HG03565 (cell line): ENCODE results near the gene AASDHPPT.

Experiments
- ATAC-seq: cut with Tn5 transposase; IDR thresholded peaks from one replicate; pipeline ENCODE4 v1.9.1; 2021; ENCODE audit warnings: mild to moderate bottlenecking, moderate library complexity; ENCODE audit not compliant: unreplicated experiment

Gene AASDHPPT

GRCh38 chr11:106086135-106086534, 8.7 kb downstream of the AASDHPPT start:
- ATAC-seq: no peak

GRCh38 chr11:106086850-106087249, 9.4 kb downstream of the AASDHPPT start:
- ATAC-seq: no peak

- no peak for ATAC-seq
Measured at GRCh38 chr11:106087815-106088435, 10.5 kb downstream of the AASDHPPT start.

GRCh38 chr11:106088896-106089295, 11.4 kb downstream of the AASDHPPT start:
- no peak for ATAC-seq

- peak; percentile 99 for ATAC-seq
Measured at GRCh38 chr11:106091480-106092123, 14.1 kb downstream of the AASDHPPT start.

- peak; percentile 25 for ATAC-seq
Measured at GRCh38 chr11:106092446-106092845, 15.0 kb downstream of the AASDHPPT start.

GRCh38 chr11:106098893-106099553, 21.6 kb downstream of the AASDHPPT start:
- ATAC-seq: no peak

GRCh38 chr11:106101370-106101769, 23.9 kb downstream of the AASDHPPT start:
- ATAC-seq: no peak

- ATAC-seq: no peak
Measured at GRCh38 chr11:106101819-106102218, 24.4 kb downstream of the AASDHPPT start.

GRCh38 chr11:106105986-106106385, 28.5 kb downstream of the AASDHPPT start:
- no peak for ATAC-seq

- ATAC-seq: no peak
Measured at GRCh38 chr11:106121570-106122320, 44.3 kb downstream of the AASDHPPT start.

GRCh38 chr11:106127604-106128003, 50.1 kb downstream of the AASDHPPT start:
- ATAC-seq: no peak

- no peak for ATAC-seq
Measured at GRCh38 chr11:106128740-106129139, 51.3 kb downstream of the AASDHPPT start.

- ATAC-seq: no peak
Measured at GRCh38 chr11:106131998-106132397, 54.5 kb downstream of the AASDHPPT start.

GRCh38 chr11:106132582-106133354, 55.3 kb downstream of the AASDHPPT start:
- no peak for ATAC-seq

GRCh38 chr11:106133529-106133928, 56.1 kb downstream of the AASDHPPT start:
- ATAC-seq: no peak

GRCh38 chr11:106137061-106137460, 59.6 kb downstream of the AASDHPPT start:
- no peak for ATAC-seq

GRCh38 chr11:106137758-106138157, 60.3 kb downstream of the AASDHPPT start:
- no peak for ATAC-seq
